ENCODE measurements around the gene CDK8. TPM values are rescaled to one million over a fixed set of nuclear protein-coding genes. Genes with fewer than 3 reads are reported as not detected.

CDK8 gene
- total RNA-seq, 1 donor from 2014 or later = 18.2 TPM

DNA sequence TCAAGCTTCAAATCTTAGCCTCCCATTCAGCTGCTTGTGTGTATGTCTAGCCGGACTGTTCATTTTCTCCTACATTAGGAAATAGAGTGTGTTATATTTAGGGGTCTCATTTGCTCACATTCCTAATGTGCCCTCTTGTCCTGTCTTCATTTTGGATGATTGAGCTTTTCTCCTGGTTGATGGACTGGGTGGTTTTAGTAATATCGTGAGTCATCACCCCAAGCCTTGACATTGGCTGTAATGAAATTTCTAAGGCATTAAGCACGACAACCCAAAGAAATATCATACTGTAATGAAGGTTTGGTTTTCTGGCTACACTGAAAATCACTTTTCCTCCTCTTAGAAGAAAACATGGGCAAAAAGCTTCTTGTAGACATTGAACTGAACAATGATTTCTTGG lies 192.8 kb downstream of the CDK8 start:
- peaks cover 8% of the 10 kb centered on the region for H3K9me3 Mint-ChIP-seq (ENCODE audit: low read depth)
- DNase-seq (ENCODE audit: low spot score) = no peak
- peaks cover 2% of the 10 kb centered on the region for H3K27me3 Mint-ChIP-seq (ENCODE audit: low read depth)
- H3K4me3 Mint-ChIP-seq (ENCODE audit: unreplicated experiment) = no peak overlapping the region
- TF ChIP-seq, protein P1, sequence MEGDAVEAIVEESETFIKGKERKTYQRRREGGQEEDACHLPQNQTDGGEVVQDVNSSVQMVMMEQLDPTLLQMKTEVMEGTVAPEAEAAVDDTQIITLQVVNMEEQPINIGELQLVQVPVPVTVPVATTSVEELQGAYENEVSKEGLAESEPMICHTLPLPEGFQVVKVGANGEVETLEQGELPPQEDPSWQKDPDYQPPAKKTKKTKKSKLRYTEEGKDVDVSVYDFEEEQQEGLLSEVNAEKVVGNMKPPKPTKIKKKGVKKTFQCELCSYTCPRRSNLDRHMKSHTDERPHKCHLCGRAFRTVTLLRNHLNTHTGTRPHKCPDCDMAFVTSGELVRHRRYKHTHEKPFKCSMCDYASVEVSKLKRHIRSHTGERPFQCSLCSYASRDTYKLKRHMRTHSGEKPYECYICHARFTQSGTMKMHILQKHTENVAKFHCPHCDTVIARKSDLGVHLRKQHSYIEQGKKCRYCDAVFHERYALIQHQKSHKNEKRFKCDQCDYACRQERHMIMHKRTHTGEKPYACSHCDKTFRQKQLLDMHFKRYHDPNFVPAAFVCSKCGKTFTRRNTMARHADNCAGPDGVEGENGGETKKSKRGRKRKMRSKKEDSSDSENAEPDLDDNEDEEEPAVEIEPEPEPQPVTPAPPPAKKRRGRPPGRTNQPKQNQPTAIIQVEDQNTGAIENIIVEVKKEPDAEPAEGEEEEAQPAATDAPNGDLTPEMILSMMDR (IDR thresholded peaks at IDR 0.05) = no peak
- peaks cover 3% of the 10 kb centered on the region for H3K36me3 Mint-ChIP-seq (ENCODE audit: low read depth)
- peaks cover 3% of the 10 kb centered on the region for H3K4me1 Mint-ChIP-seq (ENCODE audit: low read depth)
- H3K27ac Mint-ChIP-seq (ENCODE audit: unreplicated experiment) = no peak overlapping the region

DNA sequence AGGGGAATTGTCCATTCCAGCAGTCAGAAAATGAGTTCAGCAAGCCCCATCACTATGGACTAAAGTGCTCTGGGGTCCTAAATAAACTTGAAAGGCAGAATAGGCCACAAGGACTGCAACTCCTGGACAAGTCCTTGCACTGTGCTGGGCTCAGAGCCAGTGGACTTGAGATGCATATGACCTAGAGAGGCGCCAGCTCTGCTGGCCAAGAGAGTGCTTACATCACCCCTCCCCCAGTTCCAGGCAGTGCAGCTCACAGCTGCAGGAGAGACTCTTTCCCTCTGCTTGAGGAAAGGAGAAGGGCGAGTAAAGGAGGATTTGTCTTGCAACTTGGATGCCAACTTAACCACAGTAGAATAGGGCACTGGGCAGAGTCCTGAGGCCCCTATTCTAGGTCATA lies 194.1 kb downstream of the CDK8 start:
- peaks cover 6% of the 10 kb centered on the region for H3K27me3 Mint-ChIP-seq (ENCODE audit: low read depth)
- no peak for DNase-seq (ENCODE audit: low spot score)
- H3K36me3 Mint-ChIP-seq (ENCODE audit: low read depth) = peaks cover 3% of the 10 kb centered on the region
- H3K4me1 Mint-ChIP-seq (ENCODE audit: low read depth) = peaks cover 3% of the 10 kb centered on the region
- peaks cover 8% of the 10 kb centered on the region for H3K9me3 Mint-ChIP-seq (ENCODE audit: low read depth)
- no peak overlapping the region for H3K4me3 Mint-ChIP-seq (ENCODE audit: unreplicated experiment)
- TF ChIP-seq, protein P1 (IDR thresholded peaks at IDR 0.05) = no peak
- H3K27ac Mint-ChIP-seq (ENCODE audit: unreplicated experiment) = no peak overlapping the region

DNA sequence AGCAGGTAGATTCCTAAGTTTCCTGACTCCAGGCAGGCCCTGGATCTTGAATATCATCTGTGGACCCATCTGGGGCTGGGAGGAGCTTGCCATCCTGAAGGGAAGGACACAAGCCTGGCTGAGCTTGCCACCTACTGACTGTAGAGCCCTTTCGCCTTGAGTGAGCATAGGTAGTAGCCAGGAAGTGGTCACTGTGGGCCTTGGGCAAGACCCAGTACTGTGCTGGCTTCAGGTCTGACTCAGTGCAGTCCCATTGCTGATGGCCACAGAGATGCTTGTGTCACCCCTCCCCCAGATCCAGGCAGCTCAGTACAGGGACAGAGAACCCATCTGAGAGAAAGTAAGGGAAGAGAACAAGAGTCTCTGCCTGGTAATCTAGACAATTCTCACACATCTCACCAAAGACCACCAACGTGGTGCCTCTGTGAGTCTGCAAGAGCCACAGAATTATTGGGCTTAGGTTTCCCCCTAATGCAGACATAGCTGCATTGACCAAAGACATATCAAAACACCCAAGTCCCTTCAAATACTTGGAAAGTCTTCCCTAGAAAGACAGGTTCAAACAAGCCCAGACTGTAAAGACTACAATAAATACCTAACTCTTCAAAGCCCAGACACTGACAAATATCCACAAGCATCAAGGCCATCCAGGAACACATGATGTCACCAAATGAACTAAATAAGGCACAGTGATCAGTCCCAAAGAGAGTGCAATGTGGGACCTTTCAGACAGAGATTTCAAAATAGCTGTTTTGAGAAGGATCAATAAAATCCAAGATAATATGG lies 195.3 kb downstream of the CDK8 start:
- no peak for DNase-seq (ENCODE audit: low spot score)

More for the DNA sequence above, 195.3 kb downstream of the CDK8 start:
- no peak overlapping the region for H3K4me3 Mint-ChIP-seq (ENCODE audit: unreplicated experiment)
- TF ChIP-seq, protein P1 (IDR thresholded peaks at IDR 0.05) = no peak
- H3K9me3 Mint-ChIP-seq (ENCODE audit: low read depth) = peaks cover 8% of the 10 kb centered on the region
- H3K4me1 Mint-ChIP-seq (ENCODE audit: low read depth) = no peaks in the 10 kb centered on the region
- peaks cover 3% of the 10 kb centered on the region for H3K36me3 Mint-ChIP-seq (ENCODE audit: low read depth)
- peaks cover 8% of the 10 kb centered on the region for H3K27me3 Mint-ChIP-seq (ENCODE audit: low read depth)
- no peak overlapping the region for H3K27ac Mint-ChIP-seq (ENCODE audit: unreplicated experiment)

Other genes with a start within 250 kb of the CDK8 start
- gene SHISA2, start 202.1 kb upstream of the CDK8 start, total RNA-seq = 59.5 to 115 TPM (median 113 TPM) in 3 replicates
- gene RNF6, start 31.8 kb upstream of the CDK8 start, total RNA-seq = 37.2 to 41.4 TPM (median 38.7 TPM) in 3 replicates